Naive thymus-derived CD4-positive, alpha-beta T cell (primary cell): ENCODE data around the gene DCST1. TPM values are rescaled to one million over a fixed set of nuclear protein-coding genes. Genes with fewer than 3 reads are reported as not detected.

Source experiments
- ATAC-seq: fragments of 150-1000 bp; cut with Tn5 transposase; 2 replicates; pipeline ENCODE4 v1.10.0; 2021; ENCODE audit warnings: mild to moderate bottlenecking, moderate library complexity
- CTCF ChIA-PET: fragments of 350-600 bp; sonication (Branson Sonifier 250); formaldehyde crosslinking; loops from one replicate; lab custom pipeline; 2021; ENCODE audit warnings: antibody characterized with exemption; lab: Charles Lee
- POLR2A ChIA-PET: fragments of 350-600 bp; sonication (Branson Sonifier 250); formaldehyde crosslinking; loops from one replicate; lab custom pipeline; 2021; ENCODE audit warnings: antibody characterized with exemption, inconsistent platforms; lab: Charles Lee
- DNase-seq, 9 donors: peaks; one replicate each; pipeline versions ENCODE4 v3.0.0 to v3.0.0-alpha.2; 2020 to 2022; ENCODE audit warnings: mixed read lengths in 1 of 9
- H3K27ac ChIP-seq: one replicate; pipeline ENCODE4 v1.7.0; 2013; ENCODE audit warnings: mild to moderate bottlenecking, low read depth, low read length, moderate library complexity
- H3K27me3 ChIP-seq, 2 donors: one replicate each; pipeline ENCODE4 v1.7.0; 2013; ENCODE audit warnings: low read length in 2 of 2, mild to moderate bottlenecking in 2 of 2, moderate library complexity in 2 of 2; ENCODE audit not compliant: control insufficient read depth in 2 of 2, insufficient read depth in 2 of 2
- H3K36me3 ChIP-seq, 3 experiments: 1 replicate in 2 of 3; 2 replicates in 1 of 3; pipeline ENCODE4 v1.7.0; 2013; ENCODE audit warnings: low read length in 3 of 3, mild to moderate bottlenecking in 3 of 3, moderate library complexity in 1 of 3; ENCODE audit not compliant: insufficient read depth in 3 of 3, control insufficient read depth in 2 of 3
- H3K4me1 ChIP-seq, 2 donors: one replicate each; pipeline ENCODE4 v1.7.0; 2013; ENCODE audit warnings: low read length in 2 of 2, mild to moderate bottlenecking in 2 of 2, moderate library complexity in 1 of 2; ENCODE audit not compliant: control insufficient read depth in 2 of 2, insufficient read depth in 2 of 2
- H3K4me3 ChIP-seq: 2 replicates; pipeline ENCODE4 v1.7.0; 2013; ENCODE audit warnings: mild to moderate bottlenecking, low read length
- H3K9me3 ChIP-seq, 3 experiments: 1 replicate in 2 of 3; 2 replicates in 1 of 3; pipeline ENCODE4 v1.7.0; 2013; ENCODE audit warnings: low read length in 3 of 3; ENCODE audit not compliant: control insufficient read depth in 2 of 3
- H3K27ac Mint-ChIP-seq, 9 donors: one replicate each; pipeline ENCODE4 v1.8.0; 2020 to 2022; ENCODE audit warnings: mixed read lengths in 9 of 9, mild to moderate bottlenecking in 8 of 9, moderate library complexity in 5 of 9, inconsistent platforms in 2 of 9
- H3K27me3 Mint-ChIP-seq, 5 donors: one replicate each; pipeline ENCODE4 v1.8.0; 2021 to 2022; ENCODE audit warnings: mixed read lengths in 5 of 5, mild to moderate bottlenecking in 1 of 5
- H3K36me3 Mint-ChIP-seq, 5 donors: one replicate each; pipeline ENCODE4 v1.8.0; 2020 to 2022; ENCODE audit warnings: mixed read lengths in 5 of 5, mild to moderate bottlenecking in 3 of 5, inconsistent platforms in 1 of 5
- H3K4me1 Mint-ChIP-seq, 7 donors: one replicate each; pipeline ENCODE4 v1.8.0; 2020 to 2022; ENCODE audit warnings: mixed read lengths in 7 of 7, mild to moderate bottlenecking in 3 of 7, inconsistent platforms in 1 of 7
- H3K4me3 Mint-ChIP-seq, 10 donors: one replicate each; pipeline ENCODE4 v1.8.0; 2020 to 2022; ENCODE audit warnings: mild to moderate bottlenecking in 10 of 10, mixed read lengths in 10 of 10, moderate library complexity in 6 of 10, inconsistent platforms in 2 of 10
- H3K9me3 Mint-ChIP-seq, 11 donors: one replicate each; pipeline ENCODE4 v1.8.0; 2020 to 2022; ENCODE audit warnings: mixed read lengths in 11 of 11, mild to moderate bottlenecking in 4 of 11, inconsistent platforms in 1 of 11, moderate library complexity in 1 of 11
- intact Hi-C, 2 donors: fragments of 100-400 bp; cut with micrococcal nuclease; formaldehyde crosslinking; loops; one replicate each; pipeline ENCODE4 v1.15.1; 2023
- polyA plus RNA-seq, 2 donors: library from polyadenylated mRNA; unstranded; fragments of 300-500 nt; fragmentation: Illumina TruSeq; gene quantifications; one replicate each; pipeline ENCODE4 v1.2.3, GENCODE V29; 2021
- total RNA-seq, 6 experiments: library from RNA in 5 of 6; stranded (reverse) in 5 of 6; gene quantifications; 1 replicate in 5 of 6; 2 replicates in 1 of 6; pipeline ENCODE4 v1.2.3 and lab custom pipeline; 2021 to 2026

The DCST1 gene
- total and polyA plus RNA-seq, 7 experiments from 2014 or later = 0.19 to 0.78 (median 0.42) TPM; not detected in 4

GRCh38 chr1:155084722-155085503 is 51.3 kb downstream of the DCST1 start:
- intact Hi-C loops = loop anchor here (1.0 to 10.0 kb wide), 16 partner anchors 14 to 967 kb away; partner anchors contain the start of genes EFNA4 (in 2 of the 2), KRTCAP2 (in 2 of the 2), PBXIP1 (in 2 of the 2) and SLC50A1 (in 2 of the 2)
- Mint-ChIP-seq H3K4me1 (peaks cover 24 to 43% (median 41%) of the 10 kb centered on the region in 7 donors), H3K36me3 (peaks cover 0 to 4% (median 0%) of the 10 kb centered on the region in 5 donors), H3K27me3 (peaks cover 17 to 41% (median 23%) of the 10 kb centered on the region in 5 donors), H3K27ac (peak overlapping the region; percentile 88 to 98 (median 93)), H3K4me3 (peak overlapping the region; percentile 88 to 100 (median 94)), H3K9me3 (peaks cover 0 to 2% (median 0%) of the 10 kb centered on the region in 11 donors)
- peak overlapping the region; percentile 63 for H3K27ac ChIP-seq
- H3K36me3 ChIP-seq = no peaks in the 10 kb centered on the region
- H3K4me3 ChIP-seq = peak overlapping the region; percentile 97
- H3K4me1 ChIP-seq = peaks cover 51 to 53% of the 10 kb centered on the region in 2 donors
- H3K27me3 ChIP-seq = peaks cover 28 to 31% of the 10 kb centered on the region in 2 donors
- POLR2A ChIA-PET = interaction anchor here (0.6 to 4.4 kb wide), 14 partner anchors 10 to 525 kb away, joined by 3 to 51 read pairs (median 3); partner anchors contain the start of genes EFNA4, KRTCAP2, PBXIP1 and PMVK
- DNase-seq (peak; percentile 87 to 96 (median 93)), ATAC-seq (peak; percentile 86)
- CTCF ChIA-PET = interaction anchor here (0.5 to 4.7 kb wide), 36 partner anchors 10 to 605 kb away, joined by 3 to 131 read pairs (median 4); partner anchors contain the start of genes ADAM15, CKS1B, EFNA4 and FLAD1
- no peaks in the 10 kb centered on the region for H3K9me3 ChIP-seq

DNA sequence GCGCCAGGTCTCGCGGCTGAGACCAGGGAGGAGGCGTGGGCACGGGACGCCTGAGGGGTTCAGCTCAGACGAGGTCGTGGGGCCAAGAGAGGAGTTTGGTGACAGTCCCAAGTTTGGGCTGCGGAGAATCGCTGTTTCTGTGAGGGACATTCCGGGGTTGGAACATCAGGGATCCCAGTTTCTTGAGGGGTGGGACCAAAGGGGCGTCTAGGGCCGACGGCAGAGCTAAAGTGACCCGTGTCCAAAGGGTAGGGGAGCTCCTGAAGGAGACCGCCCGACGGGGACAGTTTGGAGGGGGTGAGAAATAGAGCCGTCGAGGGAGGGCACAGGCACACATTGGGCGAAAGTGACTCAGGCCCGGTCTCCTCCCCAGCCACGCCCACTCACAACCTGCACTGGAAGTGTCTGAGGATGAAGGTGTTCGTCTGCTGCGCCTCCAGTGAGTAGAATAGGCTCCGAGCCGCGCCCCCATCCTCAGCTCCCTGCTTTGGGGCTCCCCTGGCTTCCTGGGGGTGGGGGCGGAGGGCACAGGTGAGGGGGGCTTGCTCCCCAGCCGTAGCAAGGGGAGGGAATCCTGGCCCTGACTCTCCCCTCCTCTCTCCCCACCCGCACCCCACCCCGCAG is 52.0 kb downstream of the DCST1 start:
- Mint-ChIP-seq H3K36me3 (peaks cover 0 to 4% (median 0%) of the 10 kb centered on the region in 5 donors), H3K9me3 (peaks cover 0 to 2% (median 0%) of the 10 kb centered on the region in 11 donors), H3K27ac (peak overlapping the region; percentile 88 to 98 (median 93)), H3K4me3 (peak overlapping the region; percentile 88 to 100 (median 94)), H3K27me3 (peaks cover 17 to 35% (median 23%) of the 10 kb centered on the region in 5 donors), H3K4me1 (peaks cover 24 to 42% (median 39%) of the 10 kb centered on the region in 7 donors)
- H3K4me1 ChIP-seq = peaks cover 44 to 46% of the 10 kb centered on the region in 2 donors
- ATAC-seq (peak; percentile 35), DNase-seq (peak in 7 of 9 donors; percentile 31 to 79 (median 51))
- CTCF ChIA-PET = interaction anchor here (0.5 to 4.7 kb wide), 35 partner anchors 9 to 648 kb away, joined by 3 to 131 read pairs (median 4); partner anchors contain the start of genes ADAM15, EFNA4, FLAD1 and KRTCAP2
- no peaks in the 10 kb centered on the region for H3K9me3 ChIP-seq
- peaks cover 28 to 31% of the 10 kb centered on the region in 2 donors for H3K27me3 ChIP-seq
- peak overlapping the region; percentile 63 for H3K27ac ChIP-seq
- POLR2A ChIA-PET = interaction anchor here (0.8 to 4.4 kb wide), 11 partner anchors 13 to 149 kb away, joined by 3 to 51 read pairs (median 3); partner anchors contain the start of genes EFNA4, KRTCAP2, PBXIP1 and PMVK
- H3K36me3 ChIP-seq = no peaks in the 10 kb centered on the region
- intact Hi-C loops = loop anchor here (1.0 to 10.0 kb wide), 12 partner anchors 14 to 967 kb away; partner anchors contain the start of genes KRTCAP2 (in 2 of the 2), TRIM46 (in 2 of the 2), ADAM15 (in 1 of the 2) and LAMTOR2 (in 1 of the 2)
- peak overlapping the region; percentile 97 for H3K4me3 ChIP-seq

- no peaks in the 10 kb centered on the region for H3K36me3 ChIP-seq
- peaks cover 38 to 39% of the 10 kb centered on the region in 2 donors for H3K4me1 ChIP-seq
- H3K9me3 ChIP-seq = no peaks in the 10 kb centered on the region
- peaks cover 24 to 26% of the 10 kb centered on the region in 2 donors for H3K27me3 ChIP-seq
- no peak overlapping the region for H3K4me3 ChIP-seq
- H3K27me3 Mint-ChIP-seq = peaks cover 16 to 32% (median 22%) of the 10 kb centered on the region in 5 donors
- peak; percentile 46 for ATAC-seq
- CTCF ChIA-PET = interaction anchor here (1.0 to 4.7 kb wide), 14 partner anchors 9 to 648 kb away, joined by 3 to 131 read pairs (median 5); partner anchors contain the start of genes EFNA4 and KRTCAP2
- peak overlapping the region; percentile 39 to 100 (median 90) for H3K4me3 Mint-ChIP-seq
- no peak overlapping the region for H3K27ac ChIP-seq
- POLR2A ChIA-PET = interaction anchor here (2.2 to 4.4 kb wide), 2 partner anchors 21 to 86 kb away, joined by 10 to 51 read pairs; partner anchors contain the start of genes EFNA4 and KRTCAP2
- DNase-seq = peak; percentile 71 to 88 (median 79)
- peak overlapping the region in 7 of 9 donors; percentile 46 to 89 (median 72) for H3K27ac Mint-ChIP-seq
- H3K36me3 Mint-ChIP-seq = peaks cover 0 to 4% (median 0%) of the 10 kb centered on the region in 5 donors
- H3K4me1 Mint-ChIP-seq = peaks cover 22 to 41% (median 38%) of the 10 kb centered on the region in 7 donors
- H3K9me3 Mint-ChIP-seq = peaks cover 0 to 2% (median 0%) of the 10 kb centered on the region in 11 donors
- intact Hi-C loops = loop anchor here in 1 of 2 donors (5.0 to 10.0 kb wide), 2 partner anchors 611 to 966 kb away; partner anchors contain the start of genes LAMTOR2 and UBQLN4
Measured at GRCh38 chr1:155086128-155086741, 52.6 kb downstream of the DCST1 start.

DNA sequence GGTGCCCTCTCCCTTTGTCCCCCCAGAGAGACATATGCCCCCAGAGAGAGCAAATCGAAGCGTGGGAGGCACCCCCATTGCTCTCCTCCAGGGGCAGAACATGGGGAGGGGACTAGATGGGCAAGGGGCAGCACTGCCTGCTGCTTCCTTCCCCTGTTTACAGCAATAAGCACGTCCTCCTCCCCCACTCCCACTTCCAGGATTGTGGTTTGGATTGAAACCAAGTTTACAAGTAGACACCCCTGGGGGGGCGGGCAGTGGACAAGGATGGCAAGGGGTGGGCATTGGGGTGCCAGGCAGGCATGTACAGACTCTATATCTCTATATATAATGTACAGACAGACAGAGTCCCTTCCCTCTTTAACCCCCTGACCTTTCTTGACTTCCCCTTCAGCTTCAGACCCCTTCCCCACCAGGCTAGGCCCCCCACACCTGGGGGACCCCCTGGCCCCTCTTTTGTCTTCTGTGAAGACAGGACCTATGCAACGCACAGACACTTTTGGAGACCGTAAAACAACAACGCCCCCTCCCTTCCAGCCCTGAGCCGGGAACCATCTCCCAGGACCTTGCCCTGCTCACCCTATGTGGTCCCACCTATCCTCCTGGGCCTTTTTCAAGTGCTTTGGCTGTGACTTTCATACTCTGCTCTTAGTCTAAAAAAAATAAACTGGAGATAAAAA is 53.4 kb downstream of the DCST1 start:
- H3K27ac Mint-ChIP-seq = peak overlapping the region in 2 of 9 donors; percentile 38 to 53
- POLR2A ChIA-PET = interaction anchor here (2.2 kb wide), 1 partner anchor 86 kb away, joined by 10 read pairs; the partner anchor contains the start of gene KRTCAP2
- CTCF ChIA-PET = interaction anchor here (1.0 to 4.7 kb wide), 5 partner anchors 8 to 649 kb away, joined by 3 to 131 read pairs (median 6); partner anchors contain the start of genes EFNA4 and KRTCAP2

More for the DNA sequence above, 53.4 kb downstream of the DCST1 start:
- intact Hi-C loops = loop anchor here in 1 of 2 donors (5.0 to 10.0 kb wide), 2 partner anchors 612 to 965 kb away; partner anchors contain the start of genes LAMTOR2 and UBQLN4
- Histone ChIP-seq H3K9me3 (no peaks in the 10 kb centered on the region), H3K27me3 (peaks cover 18 to 22% of the 10 kb centered on the region in 2 donors), H3K4me3 (no peak overlapping the region), H3K36me3 (no peaks in the 10 kb centered on the region), H3K4me1 (peaks cover 30 to 33% of the 10 kb centered on the region in 2 donors), H3K27ac (no peak overlapping the region)
- no peak for DNase-seq
- no peaks in the 10 kb centered on the region for H3K9me3 Mint-ChIP-seq
- peaks cover 15 to 40% (median 34%) of the 10 kb centered on the region in 7 donors for H3K4me1 Mint-ChIP-seq
- H3K4me3 Mint-ChIP-seq = peak overlapping the region in 4 of 10 donors; percentile 16 to 45 (median 36)
- H3K36me3 Mint-ChIP-seq = no peaks in the 10 kb centered on the region
- no peak for ATAC-seq
- peaks cover 10 to 27% (median 16%) of the 10 kb centered on the region in 5 donors for H3K27me3 Mint-ChIP-seq
